ENCODE data around the gene NCOR2.
"Not testable (repeated sequence)": the region's sequence is repeated elsewhere in the genome, so short reads cannot be mapped to it uniquely, and the experiment has no call there.

Gene NCOR2

DNA sequence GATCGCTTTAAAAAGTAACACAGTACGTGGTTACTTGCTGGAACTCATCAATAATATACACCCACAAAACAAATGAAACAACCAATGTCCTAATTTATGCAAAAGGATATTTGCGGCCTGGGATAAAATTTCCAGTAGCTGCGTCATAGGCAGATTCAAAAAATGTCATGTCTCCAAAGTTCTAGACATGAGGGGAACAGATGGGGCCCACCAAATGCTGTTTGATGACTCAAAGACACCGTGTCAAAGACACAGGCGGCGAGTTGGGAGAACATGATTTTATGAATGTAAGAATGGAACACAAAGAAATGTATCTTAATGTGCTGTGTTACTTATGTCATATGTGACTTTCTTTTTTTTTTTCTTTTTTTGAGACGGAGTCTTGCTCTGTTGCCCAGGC is 34.3 kb upstream of the NCOR2 start:
- no peak for DNase-seq (ENCODE audit: low read depth, low spot score)

DNA sequence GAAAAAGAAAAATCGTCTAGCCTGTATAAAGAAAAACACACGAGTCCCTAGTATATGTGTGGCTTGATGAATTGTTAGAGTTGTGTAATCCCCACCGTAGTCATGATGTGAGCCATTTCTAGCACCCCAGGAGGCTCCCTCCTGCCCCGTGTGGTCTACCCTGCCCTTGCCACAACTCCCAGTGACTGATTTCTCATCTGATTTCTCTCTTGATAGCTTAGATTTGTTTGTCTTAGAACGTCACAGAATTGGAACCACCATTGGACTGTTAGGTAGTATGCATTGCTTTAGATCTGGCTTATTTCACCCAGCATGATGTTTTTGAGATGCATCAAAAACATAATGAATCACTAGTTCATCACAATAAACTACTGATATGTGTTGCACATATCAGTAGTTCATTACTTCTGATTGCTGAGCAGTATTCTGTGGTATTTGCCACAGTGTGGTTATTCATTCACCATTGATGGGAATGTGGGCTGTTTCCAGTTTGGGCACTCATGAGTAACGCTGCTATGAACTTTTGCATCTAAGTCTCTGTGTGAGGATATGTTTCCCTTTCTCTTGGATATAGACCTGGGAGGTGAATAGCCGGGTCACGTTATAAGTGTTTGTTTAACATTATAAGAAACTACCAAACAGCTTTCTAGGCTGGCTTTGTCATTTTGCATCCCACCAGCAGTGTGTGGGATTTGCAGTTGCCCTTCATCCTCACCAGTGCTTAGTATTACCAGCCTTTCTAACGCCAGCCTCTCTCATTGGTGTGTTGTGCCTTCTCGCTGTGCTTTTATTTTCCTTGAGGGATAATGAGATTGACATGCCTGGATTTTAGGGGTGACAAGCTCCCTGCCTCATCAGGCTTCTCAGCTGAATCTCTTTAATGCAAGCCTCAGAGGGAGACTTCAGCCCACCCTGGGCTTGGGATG is 31.9 kb upstream of the NCOR2 start:
- no peak for DNase-seq (ENCODE audit: low read depth, low spot score)

DNA sequence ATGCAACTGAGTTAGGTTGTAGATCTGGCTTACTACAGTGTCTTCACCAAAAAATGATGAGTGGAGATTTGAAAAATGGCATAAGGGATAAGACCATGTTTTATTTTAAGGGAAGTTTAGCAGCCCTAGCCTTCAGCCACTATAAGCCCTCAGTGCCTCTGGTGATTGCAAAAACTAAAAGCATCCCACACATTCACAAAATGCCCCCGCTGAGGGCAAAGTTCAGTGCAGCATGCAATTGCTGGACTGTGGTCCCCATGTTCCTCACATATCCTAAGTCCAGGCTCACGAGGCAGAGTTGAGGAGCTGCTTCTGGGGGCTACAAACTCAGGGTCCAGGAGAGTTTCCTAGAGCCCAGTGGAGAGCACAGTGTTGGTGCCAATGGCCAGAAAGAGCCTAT is 29.6 kb upstream of the NCOR2 start:
- no peak for DNase-seq (ENCODE audit: low read depth, low spot score)

DNA sequence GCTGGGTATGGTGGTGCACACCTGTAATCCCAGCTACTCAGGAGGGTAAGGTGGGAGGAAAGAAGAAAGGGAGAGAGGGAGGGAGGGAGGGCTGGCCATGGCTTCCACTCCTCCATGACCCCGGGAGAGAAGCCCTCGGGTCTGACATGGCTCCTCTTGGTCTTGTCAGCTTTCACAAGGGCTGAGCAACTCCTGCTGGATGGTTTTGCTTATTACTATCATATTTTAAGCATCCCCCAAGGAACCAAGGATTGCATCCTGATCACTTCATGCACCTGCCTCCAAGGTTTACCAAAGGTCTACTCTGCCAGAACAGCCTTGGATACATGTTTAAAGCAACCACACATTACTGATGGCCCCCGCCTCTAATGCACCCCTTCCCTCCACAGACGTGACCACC is 28.0 kb upstream of the NCOR2 start:
- no peak for DNase-seq (ENCODE audit: low read depth, low spot score)

DNA sequence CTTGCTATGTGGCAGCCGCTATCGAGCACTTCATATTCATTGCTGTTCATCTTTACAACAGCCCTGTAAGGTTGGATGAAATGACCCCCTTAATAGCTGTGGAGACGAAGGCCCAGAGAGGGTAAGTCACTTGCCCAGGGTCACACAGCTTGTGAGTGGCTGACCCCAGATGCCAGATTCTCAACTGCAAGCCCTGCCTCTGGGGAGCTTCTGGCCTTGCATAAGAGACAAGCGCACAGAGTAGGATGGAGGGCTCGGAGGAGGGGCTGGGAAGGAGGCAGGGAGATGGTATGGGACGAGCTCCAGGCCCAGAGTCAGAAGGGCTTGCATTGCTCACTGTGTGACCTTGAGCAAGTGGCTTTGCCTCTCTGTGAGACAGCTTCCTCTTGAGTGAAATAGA is 27.4 kb upstream of the NCOR2 start:
- DNase-seq (ENCODE audit: low read depth, low spot score) = no peak

DNA sequence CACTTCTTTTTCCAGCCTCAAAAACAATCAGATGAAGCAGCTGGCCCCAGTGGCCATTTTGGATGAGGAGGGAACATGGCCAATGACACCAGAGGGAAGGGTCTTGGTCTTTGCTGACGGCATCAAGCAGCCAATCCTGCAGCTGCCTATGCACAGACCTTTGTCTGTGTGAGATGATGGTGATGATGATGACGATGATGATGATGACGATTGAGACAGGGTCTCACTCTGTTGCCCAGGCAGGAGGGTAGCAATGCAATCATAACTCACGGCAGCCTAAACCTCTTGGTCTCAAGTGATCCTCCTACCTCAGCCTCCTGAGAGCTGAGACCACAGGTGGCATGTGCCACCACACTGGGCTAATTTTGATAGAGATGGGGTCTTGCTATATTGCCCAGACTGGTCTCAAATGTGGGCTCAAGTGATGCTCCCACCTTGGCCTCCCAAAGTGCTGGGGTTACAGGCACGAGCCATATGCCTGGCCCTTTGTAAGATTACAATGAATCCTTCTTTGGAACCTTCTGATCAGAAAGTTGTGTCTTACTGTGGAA is 26.5 kb upstream of the NCOR2 start:
- DNase-seq (ENCODE audit: low read depth, low spot score) = no peak

DNA sequence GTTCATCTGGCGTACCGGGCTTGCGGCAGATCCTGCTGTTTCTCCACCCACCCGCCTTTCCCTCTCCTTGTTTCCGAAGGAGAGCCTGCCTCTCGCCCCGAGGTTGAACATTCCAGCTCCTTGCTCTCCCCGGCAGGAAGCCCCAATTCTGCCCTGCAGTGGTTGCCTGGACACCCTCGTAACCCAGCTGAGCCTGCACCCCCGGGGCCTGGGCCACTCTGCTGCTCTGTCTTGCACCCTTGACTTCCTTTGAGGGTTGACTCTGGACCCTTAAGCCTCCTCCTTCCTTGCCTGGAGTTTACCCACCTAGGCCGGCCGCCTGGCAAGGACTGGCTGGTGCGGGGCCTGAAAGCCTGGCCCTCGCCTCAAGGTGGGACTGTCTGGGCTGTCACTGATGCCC is 25.8 kb upstream of the NCOR2 start:
- peak; percentile 39 for DNase-seq (ENCODE audit: low read depth, low spot score)

DNA sequence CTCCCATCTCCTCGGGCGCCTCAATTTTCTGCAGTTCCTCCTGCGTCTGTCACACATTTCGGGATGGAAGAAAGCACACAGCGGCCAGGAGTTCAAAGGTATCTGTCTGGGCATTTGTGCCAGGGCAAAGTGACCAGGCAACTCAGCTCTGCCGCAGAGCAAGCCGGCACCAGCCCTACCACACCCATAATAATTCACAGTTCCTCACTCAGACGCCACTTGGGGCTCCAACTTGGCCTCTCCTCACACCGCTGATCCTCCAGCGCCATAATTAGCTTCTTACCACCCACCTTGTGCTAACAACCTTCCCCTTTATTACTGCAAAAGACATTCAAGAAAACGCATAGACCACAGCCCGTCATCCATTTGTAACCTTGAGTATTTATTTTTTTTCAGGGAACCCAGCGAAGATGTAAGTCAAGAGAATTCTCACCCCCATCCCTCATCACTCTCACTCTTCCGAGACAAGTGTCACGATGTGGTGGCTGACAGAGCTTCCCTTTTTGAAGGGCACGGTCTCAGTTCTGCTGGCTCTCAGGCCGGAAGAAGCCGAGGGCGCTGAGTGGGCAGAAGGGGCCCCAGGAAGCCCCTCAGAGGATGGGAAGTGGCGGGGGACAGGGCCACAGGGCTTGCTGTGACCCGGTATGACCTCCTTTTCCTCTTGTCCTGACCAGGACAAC is 25.2 kb upstream of the NCOR2 start:
- no peak for DNase-seq (ENCODE audit: low read depth, low spot score)

DNA sequence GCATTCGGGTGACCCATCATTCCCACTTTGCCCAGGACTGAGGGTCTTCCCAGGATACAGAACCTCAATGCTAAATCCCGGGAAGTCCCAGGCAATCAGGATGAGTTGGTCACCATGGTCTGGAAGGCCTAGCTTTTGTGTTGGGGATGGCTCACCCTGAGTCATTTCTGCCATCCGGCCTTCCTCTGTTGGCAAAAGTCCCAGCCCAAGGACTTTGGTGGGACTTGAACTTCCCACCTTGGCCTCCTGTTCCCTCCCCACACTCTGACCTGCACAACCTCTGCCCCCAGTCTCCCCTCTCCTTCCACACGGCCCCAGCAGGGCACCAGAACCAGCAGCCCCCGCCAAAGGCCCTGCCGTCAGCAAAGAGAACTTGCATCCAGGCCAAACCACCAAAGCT is 24.6 kb upstream of the NCOR2 start:
- no peak for DNase-seq (ENCODE audit: low read depth, low spot score)

DNA sequence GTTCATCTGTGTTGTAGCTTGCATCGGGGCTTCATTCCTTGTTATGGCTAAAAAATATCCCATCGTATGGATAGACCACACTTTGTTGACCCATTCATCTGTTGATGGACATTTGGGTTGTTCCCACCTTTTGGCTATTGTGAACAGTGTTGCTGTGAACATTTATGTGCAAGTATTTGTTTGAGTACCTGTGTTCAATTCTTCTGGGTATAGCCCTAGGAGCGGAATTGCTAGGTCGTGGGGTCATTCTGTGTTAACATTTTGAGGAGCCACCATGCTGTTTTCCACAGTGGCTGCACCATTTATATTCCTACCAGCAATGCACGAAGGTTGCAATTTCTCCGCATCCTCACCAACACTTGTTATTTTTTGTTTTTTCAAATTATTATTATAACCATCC is 23.0 kb upstream of the NCOR2 start:
- DNase-seq (ENCODE audit: low read depth, low spot score) = no peak

DNA sequence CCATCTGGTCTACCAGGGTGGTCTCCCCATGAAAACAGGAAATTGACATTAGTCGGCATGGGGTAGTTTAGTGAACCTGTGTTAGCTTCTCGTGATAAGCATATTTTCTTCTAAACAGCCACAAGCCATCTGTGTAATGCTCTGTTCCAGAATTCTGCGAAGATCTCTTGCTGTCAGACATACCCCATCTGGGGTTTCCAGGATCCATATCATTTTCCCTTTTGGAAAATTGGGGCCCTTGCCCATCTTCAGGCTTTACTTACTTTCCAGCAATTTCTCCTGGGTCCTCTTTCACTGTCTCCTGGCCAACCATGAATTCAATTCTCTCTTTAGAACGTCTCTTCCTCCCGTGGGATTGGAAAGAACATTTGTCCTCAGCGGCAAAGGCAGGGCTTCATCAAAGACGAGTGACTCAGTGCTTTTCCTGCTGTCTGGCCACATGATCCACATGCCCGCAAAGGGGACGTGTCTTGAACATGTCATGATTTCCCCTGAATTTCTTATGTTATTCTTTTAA is 21.4 kb upstream of the NCOR2 start:
- DNase-seq (ENCODE audit: low read depth, low spot score) = no peak

DNA sequence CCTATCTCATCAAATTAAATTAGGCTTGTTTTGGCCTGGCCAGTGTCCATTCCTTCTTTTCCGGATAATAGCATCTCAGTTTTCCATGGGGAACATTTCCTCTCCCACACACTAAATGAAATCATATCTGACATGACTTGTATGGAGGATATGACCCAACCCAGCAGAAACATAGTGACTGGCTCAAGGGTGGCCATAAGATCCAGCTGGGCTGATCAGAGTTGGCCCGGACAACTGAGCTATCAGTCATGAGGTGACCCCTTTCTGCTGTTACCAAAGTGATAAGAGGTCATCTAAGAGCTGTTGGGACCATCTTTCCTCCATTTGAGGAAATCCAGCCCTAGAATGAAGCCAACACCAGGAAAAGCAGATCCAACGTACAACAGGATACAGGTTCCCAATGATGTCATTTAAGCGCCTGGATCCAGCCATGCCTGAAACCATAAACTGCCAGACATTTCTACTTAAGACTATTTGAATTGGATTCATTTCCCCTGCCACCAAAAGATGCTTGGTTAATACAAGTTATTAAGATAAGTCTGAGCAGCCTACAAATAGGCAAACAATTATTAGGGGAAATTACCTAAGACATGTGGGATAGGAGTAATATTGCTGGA is 20.7 kb upstream of the NCOR2 start:
- DNase-seq (ENCODE audit: low read depth, low spot score) = no peak

DNA sequence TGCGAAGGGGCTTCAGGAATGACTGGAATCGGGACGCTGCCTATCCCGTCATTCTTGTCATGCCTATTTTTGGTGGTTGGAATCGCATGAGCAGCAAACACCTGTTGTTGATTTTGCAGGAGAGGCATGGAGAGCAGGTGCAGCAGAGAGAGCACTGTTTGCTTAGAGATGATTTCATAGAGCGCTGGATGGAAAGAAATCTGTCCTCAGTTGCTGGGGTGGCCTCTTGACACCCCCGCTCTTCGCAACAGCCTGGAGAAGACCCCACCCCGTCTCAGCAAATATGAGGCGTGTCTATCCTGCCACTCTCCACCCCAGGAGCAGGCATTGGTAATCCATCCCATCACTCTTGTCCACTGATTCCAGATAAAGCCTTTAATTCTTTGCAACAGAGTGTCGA is 19.3 kb upstream of the NCOR2 start:
- DNase-seq (ENCODE audit: low read depth, low spot score) = no peak

DNA sequence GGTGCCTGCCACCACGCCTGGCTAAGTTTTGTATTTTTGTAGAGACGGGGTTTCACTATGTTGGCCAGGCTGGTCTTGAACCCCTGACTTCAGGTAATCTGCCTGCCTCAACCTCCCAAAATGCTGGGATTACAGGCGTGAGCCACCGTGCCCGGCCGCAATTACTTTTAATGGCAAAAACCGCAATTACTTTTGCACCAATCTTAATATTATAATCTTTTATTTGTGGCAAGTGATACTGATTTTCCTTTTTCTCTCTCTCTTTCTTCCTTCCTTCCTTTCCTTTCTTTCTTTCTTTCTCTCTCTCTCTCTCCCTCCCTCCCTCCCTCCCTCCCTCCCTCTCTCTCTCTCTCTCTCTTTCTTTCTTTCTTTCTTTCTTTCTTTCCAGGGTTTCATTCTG is 17.1 kb upstream of the NCOR2 start:
- DNase-seq (ENCODE audit: low read depth, low spot score) = not testable (repeated sequence)

DNA sequence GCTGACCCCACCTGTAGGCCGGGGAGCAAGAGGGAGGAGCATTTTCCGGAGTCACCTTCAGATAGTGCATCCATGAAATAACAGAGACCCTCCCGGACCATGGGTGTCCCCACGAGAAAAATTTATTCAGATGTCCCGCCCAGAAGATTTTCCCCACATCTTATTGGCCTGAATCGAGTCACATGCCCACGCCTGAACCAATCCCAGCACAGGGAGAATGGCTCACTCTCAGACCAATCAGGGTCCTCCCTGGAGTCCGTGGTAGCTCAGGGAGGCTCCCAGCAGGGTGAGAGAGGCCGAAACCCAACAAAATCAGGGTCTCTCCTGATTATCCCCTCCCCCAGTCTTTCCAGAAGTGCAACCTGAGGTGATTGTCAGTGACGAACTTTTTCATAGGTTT is 16.4 kb upstream of the NCOR2 start:
- no peak for DNase-seq (ENCODE audit: low read depth, low spot score)

DNA sequence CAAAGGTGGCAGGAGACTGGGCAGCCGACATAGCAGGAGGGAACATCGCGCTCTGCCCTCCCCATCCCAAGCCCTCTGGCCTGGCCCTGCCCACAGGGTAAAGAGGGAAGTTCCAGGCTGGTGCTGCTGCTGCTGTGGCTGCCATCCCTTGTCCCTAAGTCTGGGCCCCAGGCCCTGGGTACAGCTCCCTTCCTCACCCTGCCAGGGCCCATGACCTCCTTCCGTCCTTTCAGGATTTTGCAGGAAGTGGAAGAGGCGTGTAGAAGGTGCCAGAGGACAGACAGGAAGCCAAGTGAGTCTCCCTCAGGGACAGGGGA is 14.7 kb upstream of the NCOR2 start:
- no peak for DNase-seq (ENCODE audit: low read depth, low spot score)

DNA sequence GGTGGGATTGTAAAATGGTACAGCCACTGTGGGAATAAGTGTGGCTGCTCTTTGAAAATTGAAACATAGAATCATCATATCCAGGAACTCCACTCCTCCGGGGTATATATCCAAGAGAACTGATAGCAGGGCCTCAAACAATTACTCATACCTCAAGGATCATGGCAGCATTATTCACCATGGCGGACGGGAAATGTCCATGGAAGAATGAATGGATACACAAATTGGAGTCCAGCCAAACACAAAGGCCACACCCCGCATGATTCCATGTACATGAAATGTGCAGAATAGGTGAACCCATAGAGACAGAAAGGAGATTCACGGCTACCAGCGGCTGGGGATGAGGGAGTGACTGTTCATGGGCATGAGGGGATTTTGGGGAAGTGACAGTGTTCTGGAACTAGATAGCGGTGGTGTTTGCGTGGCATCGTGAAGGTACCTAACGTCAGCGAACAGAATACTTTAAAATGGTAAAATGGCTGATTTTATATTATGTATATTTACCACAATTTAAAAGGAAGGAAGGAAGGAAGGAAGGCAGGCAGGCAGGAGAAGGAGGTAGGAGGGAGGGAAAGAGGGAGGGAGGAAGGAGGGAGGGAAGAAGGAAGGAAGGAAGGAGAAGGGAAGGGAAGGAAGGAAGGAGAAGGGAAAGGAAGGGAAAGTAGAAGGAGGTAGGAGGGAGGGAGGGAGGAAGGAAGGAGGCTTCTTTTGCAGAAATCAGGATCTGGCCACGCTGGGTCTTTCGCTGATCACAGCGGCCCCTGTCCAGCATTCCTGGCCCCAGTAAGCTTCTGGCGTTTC is 14.1 kb upstream of the NCOR2 start:
- no peak for DNase-seq (ENCODE audit: low read depth, low spot score)

DNA sequence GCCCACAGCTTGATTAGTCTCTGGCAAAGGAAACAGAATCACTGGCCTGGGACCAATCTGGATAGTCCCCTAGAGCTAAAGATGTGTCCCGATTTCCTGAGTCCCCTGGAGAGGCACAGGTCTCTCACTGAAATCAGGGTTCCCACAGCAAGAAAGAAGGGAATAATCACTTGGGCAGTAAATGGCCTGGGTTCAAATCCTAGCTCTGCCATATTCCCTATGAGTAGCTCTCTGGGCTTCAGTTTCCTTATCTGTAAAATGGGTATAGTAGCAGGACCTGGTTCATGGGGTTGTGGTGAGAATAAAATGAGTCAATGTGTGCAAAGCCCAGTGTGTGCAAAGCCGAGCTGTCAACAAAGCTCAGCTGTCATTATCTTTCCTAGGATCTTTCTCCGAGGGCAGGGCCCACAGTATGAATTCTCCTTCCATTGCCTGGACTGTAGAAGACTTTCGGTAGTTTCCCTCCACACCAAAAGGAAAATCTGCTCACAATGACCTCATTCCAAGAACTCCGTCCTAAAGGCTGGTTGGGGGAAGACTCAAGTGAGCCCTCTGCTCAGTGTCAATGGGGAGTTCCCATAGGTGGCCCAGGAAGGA is 12.6 kb upstream of the NCOR2 start:
- no peak for DNase-seq (ENCODE audit: low read depth, low spot score)

DNA sequence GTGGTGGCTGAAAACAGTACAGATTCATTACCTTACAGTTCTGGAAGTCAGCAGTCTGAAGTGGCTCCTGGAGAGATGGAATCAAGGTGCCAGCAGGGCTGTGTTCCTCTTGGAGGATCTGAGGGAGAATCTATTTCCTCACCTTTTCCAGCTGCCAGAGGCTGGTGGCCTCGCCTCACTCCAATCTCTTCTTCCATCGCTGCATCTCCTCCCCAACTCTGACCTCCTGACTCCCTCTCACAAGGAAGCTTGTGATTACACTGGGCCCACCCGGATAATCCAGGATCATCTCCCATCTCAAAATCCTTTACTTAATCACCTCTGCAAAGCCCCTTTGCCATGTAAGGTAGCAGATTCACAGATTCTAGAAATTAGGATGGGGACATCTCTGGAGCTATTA is 11.4 kb upstream of the NCOR2 start:
- DNase-seq (ENCODE audit: low read depth, low spot score) = no peak

DNA sequence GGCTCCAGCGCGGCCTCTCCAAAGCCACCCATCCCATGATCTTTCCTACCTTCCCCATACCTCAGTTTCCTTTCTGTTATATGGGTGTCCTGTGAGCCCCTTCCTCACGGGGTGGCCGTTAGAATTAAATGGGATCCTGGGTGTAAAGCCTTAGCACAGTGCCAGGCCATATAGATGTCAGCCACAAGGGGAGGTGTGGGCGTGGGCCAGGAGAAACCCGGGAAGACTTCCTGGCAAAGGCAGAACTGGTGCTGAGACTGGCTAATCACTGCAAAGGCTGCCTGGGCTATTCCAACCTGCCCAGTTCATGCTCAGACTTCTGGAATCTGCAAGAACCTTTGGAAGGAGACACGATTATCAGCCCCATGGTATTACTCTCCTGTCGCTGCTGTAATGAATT is 11.0 kb upstream of the NCOR2 start:
- no peak for DNase-seq (ENCODE audit: low read depth, low spot score)

DNA sequence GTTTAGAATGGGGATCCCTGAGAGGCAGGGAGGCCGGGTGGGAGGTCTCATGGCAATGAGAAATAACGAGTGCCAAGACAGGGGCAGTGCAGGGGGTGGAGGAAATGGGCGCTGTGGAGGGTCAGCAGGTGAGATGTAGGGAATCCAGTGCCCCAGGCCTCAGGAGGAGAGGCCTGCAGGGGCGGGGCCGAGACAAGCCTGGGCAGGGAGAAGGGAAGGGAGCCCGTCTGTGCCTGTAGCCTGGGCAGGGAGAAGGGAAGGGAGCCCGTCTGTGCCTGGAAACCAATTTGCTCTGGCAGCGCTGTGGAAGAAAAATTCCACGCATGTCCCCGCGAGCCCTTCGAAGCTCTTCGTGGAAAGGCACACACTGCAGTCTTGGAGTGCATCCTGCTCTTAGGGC is 10.6 kb upstream of the NCOR2 start:
- DNase-seq (ENCODE audit: low read depth, low spot score) = peak; percentile 48
